Measurements from ENCODE around the gene ADGRD2. TPM values are rescaled to one million over a fixed set of nuclear protein-coding genes. Genes with fewer than 3 reads are reported as not detected.

Gene ADGRD2
- total RNA-seq, 2 experiments from 2014 or later = not detected

GRCh38 chr9:124439086-124439485 is 11.2 kb upstream of the ADGRD2 start:
- ATAC-seq (no peak), DNase-seq (no peak)
- Mint-ChIP-seq H3K27ac (no peak overlapping the region), H3K9me3 (ENCODE audit: insufficient read depth) (no peaks in the 10 kb centered on the region), H3K36me3 (ENCODE audit: low read depth) (no peaks in the 10 kb centered on the region), H3K4me1 (ENCODE audit: low read depth) (no peaks in the 10 kb centered on the region), H3K4me3 (no peak overlapping the region), H3K27me3 (ENCODE audit: low read depth) (peaks cover 13% of the 10 kb centered on the region)
- ChIA-PET POLR2A (no interaction called here), CTCF (interaction anchor here (1.0 kb wide), 1 partner anchor 24 kb away, joined by 4 read pairs; the partner anchor contains the start of gene PSMB7)

GRCh38 chr9:124439686-124440243 is 10.5 kb upstream of the ADGRD2 start:
- H3K27me3 Mint-ChIP-seq (ENCODE audit: low read depth) = peaks cover 14% of the 10 kb centered on the region
- H3K9me3 Mint-ChIP-seq (ENCODE audit: insufficient read depth) = no peaks in the 10 kb centered on the region
- DNase-seq (no peak), ATAC-seq (no peak)
- no peak overlapping the region for H3K27ac Mint-ChIP-seq
- CTCF ChIA-PET = interaction anchor here (1.0 kb wide), 1 partner anchor 25 kb away, joined by 4 read pairs; the partner anchor contains the start of gene PSMB7
- POLR2A ChIA-PET = no interaction called here
- H3K4me1 Mint-ChIP-seq (ENCODE audit: low read depth) = no peaks in the 10 kb centered on the region
- H3K36me3 Mint-ChIP-seq (ENCODE audit: low read depth) = no peaks in the 10 kb centered on the region
- H3K4me3 Mint-ChIP-seq = no peak overlapping the region

- Mint-ChIP-seq H3K27me3 (ENCODE audit: low read depth) (peaks cover 14% of the 10 kb centered on the region), H3K27ac (no peak overlapping the region), H3K36me3 (ENCODE audit: low read depth) (no peaks in the 10 kb centered on the region), H3K4me3 (no peak overlapping the region), H3K9me3 (ENCODE audit: insufficient read depth) (no peaks in the 10 kb centered on the region), H3K4me1 (ENCODE audit: low read depth) (no peaks in the 10 kb centered on the region)
- ATAC-seq (no peak), DNase-seq (no peak)
- ChIA-PET POLR2A (no interaction called here), CTCF (interaction anchor here (0.9 kb wide), 1 partner anchor 13 kb away, joined by 3 read pairs; no protein-coding TSS in a partner anchor)
Measured at GRCh38 chr9:124440786-124441185, 9.5 kb upstream of the ADGRD2 start.

DNA sequence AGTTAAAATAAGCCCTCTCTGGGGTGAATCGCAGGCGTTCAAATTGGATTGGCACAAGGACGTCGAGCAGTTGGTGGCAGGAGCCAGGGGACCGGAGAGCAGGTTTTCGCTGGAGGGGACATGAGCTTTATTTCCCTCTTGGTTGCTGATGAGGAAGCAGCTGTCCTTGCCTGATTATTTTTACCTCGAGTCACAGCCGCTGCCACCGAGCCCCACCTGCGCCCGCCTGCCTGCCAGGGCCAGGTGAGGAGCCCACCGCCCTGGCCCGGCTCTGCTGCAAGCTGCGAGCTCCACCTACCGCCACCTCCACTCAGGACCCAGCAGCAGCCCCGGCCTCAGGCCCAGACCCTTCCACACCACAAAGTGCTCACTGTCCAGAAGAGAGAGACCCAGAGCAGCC is 9.0 kb upstream of the ADGRD2 start:
- ChIA-PET CTCF (interaction anchor here (0.9 kb wide), 1 partner anchor 13 kb away, joined by 3 read pairs; no protein-coding TSS in a partner anchor), POLR2A (no interaction called here)
- Mint-ChIP-seq H3K4me1 (ENCODE audit: low read depth) (no peaks in the 10 kb centered on the region), H3K9me3 (ENCODE audit: insufficient read depth) (no peaks in the 10 kb centered on the region), H3K27me3 (ENCODE audit: low read depth) (peaks cover 14% of the 10 kb centered on the region), H3K4me3 (no peak overlapping the region), H3K36me3 (ENCODE audit: low read depth) (no peaks in the 10 kb centered on the region), H3K27ac (no peak overlapping the region)
- DNase-seq (no peak), ATAC-seq (no peak)

- Mint-ChIP-seq H3K36me3 (ENCODE audit: low read depth) (no peaks in the 10 kb centered on the region), H3K9me3 (ENCODE audit: insufficient read depth) (no peaks in the 10 kb centered on the region), H3K27me3 (ENCODE audit: low read depth) (peaks cover 14% of the 10 kb centered on the region), H3K4me1 (ENCODE audit: low read depth) (no peaks in the 10 kb centered on the region), H3K27ac (no peak overlapping the region), H3K4me3 (no peak overlapping the region)
- ATAC-seq (no peak), DNase-seq (no peak)
- POLR2A ChIA-PET = no interaction called here
- CTCF ChIA-PET = no interaction called here
Measured at GRCh38 chr9:124442379-124442778, 7.9 kb upstream of the ADGRD2 start.

DNA sequence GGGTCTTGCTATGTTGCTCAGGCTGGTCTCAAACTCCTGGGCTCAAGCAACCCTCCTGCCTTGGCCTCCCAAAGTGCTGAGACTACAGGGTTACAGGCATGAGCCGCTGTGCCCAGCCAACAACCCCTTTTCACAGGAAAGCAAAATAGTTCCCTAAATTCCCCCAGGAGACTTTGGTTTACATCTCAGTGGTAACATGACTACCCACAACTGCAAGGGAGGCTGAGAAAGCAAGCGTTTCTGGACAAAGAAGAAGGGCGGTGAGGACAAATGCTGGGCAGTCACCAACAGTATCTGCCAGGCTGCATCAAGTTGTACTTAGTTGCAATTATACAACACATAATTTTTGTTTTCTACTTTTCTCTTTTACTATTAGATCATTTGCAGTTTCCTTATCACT is 7.4 kb upstream of the ADGRD2 start:
- CTCF ChIA-PET = no interaction called here
- POLR2A ChIA-PET = no interaction called here
- H3K4me3 Mint-ChIP-seq = no peak overlapping the region
- no peak overlapping the region for H3K27ac Mint-ChIP-seq
- H3K9me3 Mint-ChIP-seq (ENCODE audit: insufficient read depth) = no peaks in the 10 kb centered on the region
- no peaks in the 10 kb centered on the region for H3K36me3 Mint-ChIP-seq (ENCODE audit: low read depth)
- H3K27me3 Mint-ChIP-seq (ENCODE audit: low read depth) = peaks cover 14% of the 10 kb centered on the region
- no peak for DNase-seq
- H3K4me1 Mint-ChIP-seq (ENCODE audit: low read depth) = no peaks in the 10 kb centered on the region
- no peak for ATAC-seq

GRCh38 chr9:124443625-124444024 is 6.6 kb upstream of the ADGRD2 start:
- ChIA-PET CTCF (no interaction called here), POLR2A (no interaction called here)
- ATAC-seq (no peak), DNase-seq (no peak)
- H3K4me3 Mint-ChIP-seq = no peak overlapping the region
- peaks cover 18% of the 10 kb centered on the region for H3K27me3 Mint-ChIP-seq (ENCODE audit: low read depth)
- H3K4me1 Mint-ChIP-seq (ENCODE audit: low read depth) = no peaks in the 10 kb centered on the region
- H3K36me3 Mint-ChIP-seq (ENCODE audit: low read depth) = no peaks in the 10 kb centered on the region
- no peak overlapping the region for H3K27ac Mint-ChIP-seq
- no peaks in the 10 kb centered on the region for H3K9me3 Mint-ChIP-seq (ENCODE audit: insufficient read depth)

DNA sequence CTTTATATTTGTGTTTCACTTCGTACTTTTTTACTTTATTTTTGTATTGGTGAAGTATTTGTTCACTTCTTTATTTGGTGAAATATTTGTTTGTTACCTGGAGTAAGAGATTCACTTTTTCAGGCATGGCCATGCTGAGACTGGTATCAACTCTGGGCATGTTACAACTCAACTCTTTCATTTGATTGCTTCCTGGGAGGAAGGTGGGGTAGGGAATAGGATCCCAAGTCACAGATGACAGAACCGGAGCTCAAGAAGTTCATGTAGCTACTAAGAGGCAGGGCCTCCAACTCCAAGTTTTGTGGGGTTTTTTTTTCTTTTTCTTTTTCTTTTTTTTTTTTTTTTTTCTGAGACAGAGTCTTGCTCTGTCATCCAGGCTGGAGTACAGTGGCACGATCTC is 6.1 kb upstream of the ADGRD2 start:
- Mint-ChIP-seq H3K4me1 (ENCODE audit: low read depth) (no peaks in the 10 kb centered on the region), H3K4me3 (no peak overlapping the region)
- ATAC-seq = no peak

GRCh38 chr9:124447297-124447661 is 3.0 kb upstream of the ADGRD2 start:
- no peaks in the 10 kb centered on the region for H3K9me3 Mint-ChIP-seq (ENCODE audit: insufficient read depth)
- H3K27ac Mint-ChIP-seq = no peak overlapping the region
- no peaks in the 10 kb centered on the region for H3K36me3 Mint-ChIP-seq (ENCODE audit: low read depth)
- ChIA-PET CTCF (no interaction called here), POLR2A (no interaction called here)
- no peak overlapping the region for H3K4me3 Mint-ChIP-seq
- ATAC-seq = no peak
- H3K27me3 Mint-ChIP-seq (ENCODE audit: low read depth) = peaks cover 28% of the 10 kb centered on the region
- H3K4me1 Mint-ChIP-seq (ENCODE audit: low read depth) = no peaks in the 10 kb centered on the region
- DNase-seq = no peak

More for the DNA sequence above, 6.1 kb upstream of the ADGRD2 start:
- CTCF ChIA-PET = no interaction called here
- no peak for DNase-seq
- no peaks in the 10 kb centered on the region for H3K9me3 Mint-ChIP-seq (ENCODE audit: insufficient read depth)
- POLR2A ChIA-PET = no interaction called here
- H3K27ac Mint-ChIP-seq = no peak overlapping the region
- H3K36me3 Mint-ChIP-seq (ENCODE audit: low read depth) = no peaks in the 10 kb centered on the region
- peaks cover 19% of the 10 kb centered on the region for H3K27me3 Mint-ChIP-seq (ENCODE audit: low read depth)

DNA sequence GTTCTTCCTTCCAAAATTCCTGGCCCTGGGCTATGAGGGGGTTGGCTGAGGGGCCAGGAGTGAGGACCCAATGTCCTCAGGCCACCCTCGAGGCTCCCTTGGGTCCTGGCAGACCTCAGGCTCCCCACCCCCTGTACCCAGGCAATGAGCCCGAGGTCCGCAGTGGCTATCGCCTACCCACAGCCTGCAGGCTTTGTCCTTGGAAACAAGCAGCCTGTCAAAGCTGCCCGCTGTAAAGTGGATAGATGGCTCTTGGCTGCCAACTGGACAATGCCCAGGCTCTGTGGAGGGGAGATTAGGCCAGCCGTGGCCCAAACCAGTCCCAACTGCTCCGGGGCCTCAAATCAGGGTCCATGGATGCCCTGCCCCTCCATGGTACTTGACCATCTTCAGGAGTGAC is 2.2 kb upstream of the ADGRD2 start:
- H3K9me3 Mint-ChIP-seq (ENCODE audit: insufficient read depth) = no peaks in the 10 kb centered on the region
- DNase-seq (no peak), ATAC-seq (no peak)
- CTCF ChIA-PET = no interaction called here
- no peak overlapping the region for H3K4me3 Mint-ChIP-seq
- POLR2A ChIA-PET = no interaction called here
- no peaks in the 10 kb centered on the region for H3K4me1 Mint-ChIP-seq (ENCODE audit: low read depth)
- H3K27me3 Mint-ChIP-seq (ENCODE audit: low read depth) = peaks cover 29% of the 10 kb centered on the region
- no peak overlapping the region for H3K27ac Mint-ChIP-seq
- H3K36me3 Mint-ChIP-seq (ENCODE audit: low read depth) = no peaks in the 10 kb centered on the region

DNA sequence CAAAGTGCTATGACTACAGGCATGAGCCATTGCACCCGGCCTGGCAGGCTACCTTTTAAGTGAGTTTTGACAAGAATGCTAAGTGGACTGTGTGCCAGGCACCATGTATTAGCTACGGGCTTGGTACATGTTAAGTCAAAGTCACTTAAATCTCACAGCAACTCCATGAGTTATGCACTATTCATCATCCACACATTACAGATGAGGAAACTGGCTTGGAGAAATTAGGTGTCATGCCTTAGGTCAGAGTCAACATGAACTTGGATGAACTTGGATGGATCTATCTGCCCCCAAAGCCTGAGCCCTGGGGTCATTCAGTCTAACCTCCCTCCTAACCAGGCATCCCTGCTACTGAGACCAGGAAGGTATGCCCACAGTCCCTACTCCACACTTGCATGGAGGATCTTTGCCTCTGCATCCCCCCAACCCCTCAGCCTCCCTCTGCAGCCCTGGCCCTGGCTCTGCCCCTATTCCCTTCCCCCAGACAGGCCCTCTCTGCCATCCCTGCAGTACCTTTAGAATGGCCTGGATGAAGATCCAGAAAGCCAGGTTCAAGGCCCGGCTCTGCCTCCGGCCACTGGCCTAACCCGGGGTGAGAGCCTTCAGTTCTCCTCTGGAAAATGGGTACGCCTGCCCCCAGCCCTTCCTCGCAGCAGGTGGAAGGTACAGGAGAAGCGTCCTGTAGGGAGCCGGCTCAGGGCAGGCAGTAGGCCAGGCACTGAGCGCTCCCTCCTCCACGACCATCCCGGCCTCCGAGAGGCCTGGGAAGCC is 685 bp upstream of the ADGRD2 start:
- Mint-ChIP-seq H3K4me3 (no peak overlapping the region), H3K4me1 (ENCODE audit: low read depth) (no peaks in the 10 kb centered on the region), H3K9me3 (ENCODE audit: insufficient read depth) (no peaks in the 10 kb centered on the region), H3K27ac (no peak overlapping the region), H3K36me3 (ENCODE audit: low read depth) (no peaks in the 10 kb centered on the region), H3K27me3 (ENCODE audit: low read depth) (peaks cover 27% of the 10 kb centered on the region)
- ChIA-PET CTCF (no interaction called here), POLR2A (no interaction called here)
- ATAC-seq (no peak), DNase-seq (no peak)

- no peaks in the 10 kb centered on the region for H3K36me3 Mint-ChIP-seq (ENCODE audit: low read depth)
- no peaks in the 10 kb centered on the region for H3K9me3 Mint-ChIP-seq (ENCODE audit: insufficient read depth)
Measured at GRCh38 chr9:124450931-124451661, 845 bp downstream of the ADGRD2 start.

More at GRCh38 chr9:124450931-124451661, 845 bp downstream of the ADGRD2 start:
- Mint-ChIP-seq H3K4me1 (ENCODE audit: low read depth) (no peaks in the 10 kb centered on the region), H3K27ac (no peak overlapping the region), H3K4me3 (no peak overlapping the region), H3K27me3 (ENCODE audit: low read depth) (peaks cover 27% of the 10 kb centered on the region)
- DNase-seq (no peak), ATAC-seq (no peak)
- ChIA-PET POLR2A (no interaction called here), CTCF (interaction anchor here (0.6 kb wide), 1 partner anchor 86 kb away, joined by 3 read pairs; no protein-coding TSS in a partner anchor)

Measured in activated CD8-positive, alpha-beta T cell treated with anti-CD3 and anti-CD28 coated beads, Interleukin-2, amount 10 ng/mL, durations not matched to agents 7 days and 5 days (primary cell).